ENCODE measurements around the gene CFL2. TPM values are rescaled to one million over a fixed set of nuclear protein-coding genes. Genes with fewer than 3 reads are reported as not detected.

The CFL2 gene
- total RNA-seq, 1 donor from 2014 or later, result 499 TPM

DNA sequence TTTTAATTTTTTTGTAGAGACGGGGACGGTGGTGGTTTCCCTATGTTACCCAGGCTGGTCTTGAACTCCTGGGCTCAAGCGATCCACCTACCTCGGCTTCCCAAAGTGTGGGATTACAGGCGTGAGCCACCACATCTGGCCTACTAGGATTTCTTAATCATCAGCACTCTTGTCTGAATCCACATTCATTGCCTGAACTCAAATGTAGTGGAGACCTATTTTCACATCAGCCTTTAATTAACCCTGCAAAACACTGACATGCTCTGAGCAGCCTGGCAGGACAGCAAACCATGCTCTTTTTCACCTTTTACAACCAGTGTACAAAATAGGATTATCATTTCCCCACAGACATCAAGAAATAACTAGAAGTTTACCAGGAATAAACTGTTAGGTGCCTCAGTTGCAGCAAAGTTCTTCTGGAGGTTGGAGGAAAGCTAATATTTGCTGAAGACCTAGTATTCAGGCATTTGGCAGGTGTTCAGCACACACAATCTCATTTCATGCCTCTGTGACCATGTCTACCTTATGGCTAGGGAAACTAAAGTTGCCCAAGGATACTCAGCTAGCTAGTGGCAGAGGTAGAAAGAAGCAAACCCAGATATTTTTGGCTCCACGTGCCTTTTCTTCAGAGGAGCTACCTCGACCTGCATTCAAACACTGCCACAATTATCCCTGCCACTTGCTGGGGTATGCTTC is 37.7 kb downstream of the CFL2 start:
- no peak for DNase-seq (ENCODE audit: low spot score)

DNA sequence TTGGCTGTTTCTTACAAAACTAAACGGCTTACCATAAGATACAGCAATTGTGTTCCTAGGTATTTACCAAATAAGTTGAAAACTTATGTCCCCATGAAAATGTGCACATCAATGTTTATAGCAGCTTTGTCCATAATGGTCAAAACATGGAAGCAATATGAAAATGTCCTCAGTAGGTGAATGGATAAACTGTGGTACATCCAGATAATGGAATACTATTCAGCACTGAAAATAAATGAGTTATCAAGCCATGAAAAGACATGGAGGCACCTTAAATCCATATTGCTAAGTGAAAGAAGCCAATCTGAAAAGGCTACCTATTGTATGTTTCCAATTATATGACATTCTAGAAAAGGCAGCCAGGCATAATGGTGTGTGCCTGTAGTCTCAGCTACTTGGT is 40.7 kb downstream of the CFL2 start:
- DNase-seq (ENCODE audit: low spot score), result no peak

DNA sequence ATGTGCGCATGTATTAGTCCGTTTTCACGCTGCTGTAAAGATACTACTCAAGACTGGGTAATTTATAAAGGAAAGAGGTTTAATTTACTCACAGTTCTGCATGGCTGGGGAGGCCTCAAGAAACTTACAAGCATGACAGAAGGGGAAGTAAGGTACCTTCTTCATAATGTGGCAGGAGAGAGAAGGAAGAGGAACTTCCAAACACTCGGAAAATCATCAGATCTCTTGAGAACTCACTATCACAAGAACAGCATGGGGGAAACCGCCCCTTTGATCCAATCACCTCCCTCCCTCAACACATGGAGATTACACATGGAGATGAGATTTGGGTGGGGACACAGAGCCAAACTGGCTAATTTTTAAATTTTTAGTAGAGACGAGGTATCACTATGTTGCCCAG is 42.7 kb downstream of the CFL2 start:
- no peak for DNase-seq (ENCODE audit: low spot score)

DNA sequence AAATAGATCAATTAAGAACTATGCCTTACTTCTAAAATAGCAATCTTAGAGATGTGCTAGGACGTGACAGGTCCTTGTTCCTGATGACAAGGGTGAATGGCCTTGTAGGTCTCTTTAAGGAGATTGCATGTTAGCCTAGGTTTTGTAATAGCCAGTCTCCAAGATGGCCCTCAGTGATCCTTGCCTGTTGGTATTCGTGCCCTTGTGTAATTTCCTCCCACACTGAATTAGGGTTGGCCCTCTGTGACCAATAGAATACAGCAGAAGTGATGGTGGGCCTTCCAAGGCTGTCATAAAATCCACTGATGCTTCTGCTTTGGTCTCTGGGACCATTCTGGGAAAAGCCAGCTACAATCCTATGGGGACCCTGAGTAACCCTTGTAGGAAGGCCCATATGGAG is 46.3 kb downstream of the CFL2 start:
- no peak for DNase-seq (ENCODE audit: low spot score)

DNA sequence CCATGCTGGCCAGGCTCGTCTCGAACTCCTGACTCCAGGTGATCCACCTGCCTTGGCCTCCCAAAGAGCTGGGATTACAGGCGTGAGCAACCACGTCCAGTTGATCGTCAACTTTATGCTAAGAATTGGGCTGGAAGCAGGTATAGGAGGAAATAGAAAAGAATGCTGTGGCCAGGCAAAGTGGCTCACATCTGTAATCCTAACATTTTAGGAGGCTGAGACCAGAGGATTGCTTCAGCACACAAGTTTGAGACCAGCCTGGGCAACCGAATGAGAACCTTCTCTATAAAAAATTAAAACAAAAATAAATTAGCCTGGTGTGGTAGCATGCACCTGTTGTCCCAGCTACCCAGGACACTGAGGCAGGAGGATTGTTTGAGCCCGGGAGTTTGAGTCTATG is 47.4 kb downstream of the CFL2 start:
- no peak for DNase-seq (ENCODE audit: low spot score)

DNA sequence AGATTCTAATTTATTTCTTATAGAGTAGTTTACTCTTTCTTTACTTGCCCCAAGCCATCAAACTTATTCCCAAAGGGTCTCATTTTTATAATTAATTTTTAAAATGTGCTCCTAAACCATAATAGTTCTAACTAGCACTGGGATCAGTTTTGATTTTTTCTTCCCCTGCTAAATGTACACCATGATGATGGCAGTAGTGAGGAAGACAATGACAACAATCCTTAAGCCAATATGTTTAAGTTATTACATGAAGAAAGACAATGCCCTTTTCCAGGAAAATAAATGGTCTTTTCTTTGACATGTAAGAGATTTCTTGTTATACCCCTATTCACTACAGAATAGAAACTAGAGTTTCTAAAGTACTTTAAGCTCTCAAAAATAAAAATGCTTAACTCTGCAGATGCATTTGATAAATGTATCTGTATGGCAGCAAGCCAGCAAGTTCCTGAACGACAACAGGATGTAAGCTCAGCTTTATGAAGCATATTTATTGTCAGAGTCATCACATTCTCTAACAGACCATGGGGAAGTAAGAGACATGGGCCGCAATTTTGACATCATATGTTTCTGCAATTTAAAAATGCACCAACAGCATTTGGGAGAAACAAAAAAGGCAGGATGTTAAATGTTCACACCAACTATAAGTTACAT is 48.5 kb downstream of the CFL2 start:
- peak; percentile 88 for DNase-seq (ENCODE audit: low spot score)

DNA sequence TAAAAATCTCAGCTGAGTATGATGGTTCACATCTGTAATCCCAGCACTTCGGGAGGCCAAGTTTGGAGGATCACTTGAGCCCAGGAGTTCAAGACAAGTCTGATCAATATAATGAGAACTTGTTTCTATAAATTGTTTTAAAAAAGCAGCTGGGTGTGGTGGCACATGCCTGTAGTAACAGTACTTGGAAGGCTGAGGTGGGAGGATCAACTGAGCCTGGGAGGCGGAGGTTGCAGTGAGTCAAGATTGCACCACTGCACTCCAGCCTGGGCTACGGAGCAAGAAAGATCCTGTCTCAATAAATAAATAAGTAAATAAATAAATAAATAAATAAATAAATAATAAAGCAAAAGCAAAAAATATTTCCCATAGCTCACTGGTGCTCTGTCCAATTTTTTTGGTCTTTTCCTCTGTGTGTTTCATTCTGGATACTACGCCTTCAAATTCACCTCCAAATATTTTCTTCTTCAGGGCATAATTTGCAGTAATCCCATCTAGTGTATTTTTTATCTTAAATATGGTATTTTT is 51.8 kb downstream of the CFL2 start:
- DNase-seq (ENCODE audit: low spot score), result no peak

DNA sequence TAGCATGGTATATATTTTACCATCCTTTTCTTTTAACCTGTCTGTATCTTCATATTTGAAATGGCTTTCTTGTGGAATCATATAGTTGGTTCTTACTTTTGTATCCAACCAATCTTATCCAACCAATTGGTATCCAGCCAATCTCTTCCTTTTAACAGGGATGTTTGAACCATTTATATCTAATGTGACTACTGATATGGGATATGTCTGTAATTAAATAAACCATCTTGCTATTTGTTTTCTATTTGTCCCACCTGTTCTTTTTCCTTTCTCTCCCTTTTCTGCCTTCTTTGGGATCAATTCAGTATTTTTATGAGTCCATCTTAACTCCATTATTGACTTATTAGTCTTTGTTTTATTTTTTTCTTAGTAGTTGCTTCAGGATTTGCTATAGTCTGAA is 53.6 kb downstream of the CFL2 start:
- no peak for DNase-seq (ENCODE audit: low spot score)

Other genes with a start within 250 kb of the CFL2 start
- 27.0 TPM for gene EAPP, start 174.9 kb downstream of the CFL2 start, total RNA-seq (ENCODE audit: insufficient read depth, low replicate concordance)
- gene SNX6, start 84.4 kb downstream of the CFL2 start, total RNA-seq (ENCODE audit: insufficient read depth, low replicate concordance), result 129 TPM
- gene BAZ1A, start 160.8 kb upstream of the CFL2 start, total RNA-seq (ENCODE audit: insufficient read depth, low replicate concordance), result 39.7 TPM

All from umbilical cord (tissue), 2 donors.